NCI-H2081 treated with DMSO at 0.1 percent for 48 hours (cell line): ENCODE results near the gene FAM171A2.
"Not testable (repeated sequence)": the region's sequence is repeated elsewhere in the genome, so short reads cannot be mapped to it uniquely, and the experiment has no call there.

ENCODE experiments used
- DNase-seq: peaks from one replicate; lab custom pipeline; 2025; lab: John Stamatoyannopoulos, UW

The FAM171A2 gene

DNA sequence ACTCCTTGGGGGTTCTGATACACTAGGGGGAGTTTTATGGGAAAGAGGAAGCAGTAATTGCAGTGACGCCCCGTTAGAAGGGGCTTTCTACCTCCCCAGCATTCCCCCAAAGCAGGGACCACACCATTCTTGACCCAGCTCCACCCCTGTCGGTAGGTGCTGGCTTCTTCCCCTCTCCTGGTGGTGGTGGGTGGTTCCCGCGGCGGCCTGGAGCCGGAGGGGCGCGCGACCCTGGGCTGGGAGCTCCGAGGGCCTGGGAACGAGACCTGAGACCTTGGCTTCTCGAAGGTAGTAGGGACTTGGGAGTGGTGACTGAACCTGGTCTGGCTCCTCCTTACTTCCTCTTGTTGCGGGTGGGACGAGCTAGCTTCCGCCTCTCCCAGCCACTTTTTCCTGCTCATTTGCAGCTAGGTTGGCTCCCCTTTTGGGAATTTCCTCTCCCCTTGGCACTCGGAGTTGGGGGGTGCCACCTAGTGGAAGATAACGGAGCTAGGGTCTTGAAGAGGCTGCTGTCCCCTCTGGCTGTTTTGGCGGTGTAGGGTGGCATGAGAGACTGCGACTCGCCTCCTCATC is 18.1 kb downstream of the FAM171A2 start:
- no peak for DNase-seq

DNA sequence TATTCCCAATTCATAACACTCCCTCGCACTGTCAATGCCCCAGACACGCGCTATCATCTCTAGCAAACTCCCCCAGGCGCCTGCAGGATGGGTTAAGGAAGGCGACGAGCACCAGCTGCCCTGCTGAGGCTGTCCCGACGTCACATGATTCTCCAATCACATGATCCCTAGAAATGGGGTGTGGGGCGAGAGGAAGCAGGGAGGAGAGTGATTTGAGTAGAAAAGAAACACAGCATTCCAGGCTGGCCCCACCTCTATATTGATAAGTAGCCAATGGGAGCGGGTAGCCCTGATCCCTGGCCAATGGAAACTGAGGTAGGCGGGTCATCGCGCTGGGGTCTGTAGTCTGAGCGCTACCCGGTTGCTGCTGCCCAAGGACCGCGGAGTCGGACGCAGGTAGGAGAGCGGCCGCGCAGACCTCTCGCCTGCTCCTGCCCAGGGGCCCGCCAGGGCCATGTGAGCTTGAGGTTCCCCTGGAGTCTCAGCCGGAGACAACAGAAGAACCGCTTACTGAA is 18.7 kb downstream of the FAM171A2 start, which contains the start of gene GRN:
Gene GRN, plus strand, starts transcription at position 364 of the 515 bp plus-strand sequence. CDS start 3,863 bp downstream, outside the sequence.
- DNase-seq, result peak; percentile 99

DNA sequence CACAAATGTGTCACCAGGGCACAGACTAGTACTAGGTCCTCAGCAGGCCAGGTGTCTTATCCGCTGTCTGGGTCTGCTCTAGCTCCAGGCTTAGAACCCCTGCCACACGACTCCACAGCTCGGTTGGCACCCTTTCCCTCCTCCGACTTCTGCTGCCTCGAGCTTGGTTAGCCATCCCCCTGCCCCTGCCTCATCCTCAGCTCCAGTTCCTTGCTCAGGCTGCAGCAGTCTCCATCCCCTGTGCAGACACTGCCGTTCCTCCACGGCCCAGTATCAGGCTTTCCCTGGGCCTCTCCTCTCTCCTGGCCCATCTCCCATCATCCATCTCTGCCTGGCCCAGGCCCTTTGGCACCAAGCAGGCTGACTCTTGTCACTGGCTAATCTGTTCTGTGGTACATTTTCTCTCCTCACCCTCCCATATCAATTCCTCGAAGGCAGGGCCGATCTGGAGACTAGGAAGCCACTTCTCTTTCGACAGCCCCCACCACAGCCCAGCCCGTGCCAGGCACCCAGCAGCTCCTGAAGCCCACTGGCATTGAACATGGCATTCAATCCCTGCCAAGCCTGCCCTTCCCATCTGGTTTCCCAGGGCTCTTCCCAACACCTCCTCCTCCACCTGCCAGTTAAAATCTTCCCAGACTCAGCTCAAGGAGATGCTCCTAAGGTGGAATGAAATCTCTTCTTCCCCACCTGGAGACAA is 20.0 kb downstream of the FAM171A2 start:
- no peak for DNase-seq

DNA sequence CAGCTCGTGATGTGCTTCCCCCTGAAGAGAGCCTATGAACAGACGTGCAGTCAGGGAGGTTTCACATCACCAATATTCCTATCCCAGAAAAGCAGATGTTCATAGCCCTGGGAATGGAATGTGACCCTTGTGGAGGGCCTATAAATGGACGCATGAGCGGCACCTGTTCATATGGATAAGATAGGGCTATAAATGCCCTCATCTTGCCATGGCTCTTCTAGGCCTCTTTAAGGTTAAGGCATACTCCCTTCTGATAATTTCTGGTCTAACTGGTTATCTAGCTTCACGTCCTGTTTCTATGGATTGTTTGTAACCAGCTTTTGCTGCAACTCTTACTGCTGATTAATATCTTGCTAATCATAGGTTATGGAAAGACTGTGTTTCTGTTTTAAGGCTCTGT is 23.1 kb downstream of the FAM171A2 start:
- not testable (repeated sequence) for DNase-seq

DNA sequence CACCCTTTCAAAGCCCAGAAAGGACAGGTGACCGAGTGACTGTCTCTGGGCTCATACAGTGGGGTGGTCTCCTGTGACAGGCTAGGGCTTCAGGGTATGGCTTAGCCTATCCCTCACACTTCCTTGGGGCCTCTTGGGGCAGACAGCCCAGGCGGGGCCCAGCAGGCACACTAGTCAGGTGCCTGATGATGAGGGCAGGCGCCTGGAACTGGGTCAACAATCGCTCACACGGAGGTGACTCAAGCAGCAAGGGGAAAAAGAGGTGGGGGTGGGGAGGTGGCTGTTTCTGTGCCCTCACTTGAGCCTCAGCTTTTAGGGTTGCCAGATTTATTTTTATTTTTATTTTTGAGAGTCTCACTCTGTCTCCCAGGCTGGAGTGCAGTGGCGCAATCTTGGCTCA is 25.0 kb downstream of the FAM171A2 start:
- DNase-seq, result no peak

DNA sequence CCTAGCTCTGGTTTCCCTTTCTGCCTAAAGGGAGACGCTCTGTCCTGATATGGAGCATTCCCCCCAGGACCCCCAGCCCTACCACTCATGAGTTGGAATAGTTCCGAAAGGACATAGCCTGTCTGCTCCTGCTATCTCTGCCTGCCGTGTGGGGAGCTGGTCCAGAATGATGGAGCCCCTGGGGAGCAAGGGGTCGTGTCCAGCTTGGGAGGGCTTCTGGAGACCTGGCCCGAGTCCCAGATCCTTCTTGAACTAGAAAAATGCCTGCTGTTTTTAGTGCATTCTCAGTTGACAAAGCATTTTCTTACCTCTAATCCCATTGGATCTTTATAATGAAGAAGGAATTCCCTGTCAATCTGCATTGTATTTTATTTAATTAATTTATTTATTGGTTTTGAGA is 27.7 kb downstream of the FAM171A2 start:
- no peak for DNase-seq

DNA sequence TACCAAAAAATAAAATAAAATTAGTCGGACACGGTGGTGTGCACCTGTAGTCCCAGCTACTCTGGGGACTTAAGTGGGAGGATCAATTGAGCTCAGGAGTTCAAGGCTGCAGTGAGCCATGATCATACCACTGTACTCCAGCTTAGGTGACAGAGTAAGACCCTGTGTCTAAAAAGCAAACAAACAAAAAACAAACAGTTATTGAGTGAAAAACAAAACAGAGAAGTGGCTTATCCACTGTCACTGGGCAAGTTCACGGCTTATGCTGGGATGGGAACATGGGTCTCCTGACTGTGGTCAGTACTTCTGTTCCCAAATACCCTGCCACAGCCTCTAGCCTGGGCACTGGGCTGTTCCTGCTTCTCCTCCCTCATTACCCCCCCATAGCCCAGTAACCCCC is 28.1 kb downstream of the FAM171A2 start:
- DNase-seq, result no peak

DNA sequence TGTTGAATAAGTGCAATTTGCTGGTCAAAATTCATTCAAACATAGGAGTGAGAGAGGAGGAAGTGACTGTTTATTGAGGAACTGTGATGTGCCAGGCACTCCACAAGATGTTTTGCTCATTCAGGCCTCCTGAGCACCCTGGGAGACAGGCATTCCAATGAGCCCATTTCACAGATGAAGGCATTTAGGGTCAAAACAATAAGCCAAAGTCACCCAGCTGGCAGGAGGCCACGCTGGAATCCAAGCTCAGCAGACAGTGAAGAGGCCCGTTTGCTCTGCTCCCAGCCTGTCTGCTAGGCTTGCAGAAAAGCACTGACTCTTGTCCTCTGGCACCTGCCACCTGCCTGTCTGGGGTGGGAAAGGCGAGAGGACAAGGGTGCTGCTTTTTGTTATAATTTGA is 28.9 kb downstream of the FAM171A2 start:
- no peak for DNase-seq

DNA sequence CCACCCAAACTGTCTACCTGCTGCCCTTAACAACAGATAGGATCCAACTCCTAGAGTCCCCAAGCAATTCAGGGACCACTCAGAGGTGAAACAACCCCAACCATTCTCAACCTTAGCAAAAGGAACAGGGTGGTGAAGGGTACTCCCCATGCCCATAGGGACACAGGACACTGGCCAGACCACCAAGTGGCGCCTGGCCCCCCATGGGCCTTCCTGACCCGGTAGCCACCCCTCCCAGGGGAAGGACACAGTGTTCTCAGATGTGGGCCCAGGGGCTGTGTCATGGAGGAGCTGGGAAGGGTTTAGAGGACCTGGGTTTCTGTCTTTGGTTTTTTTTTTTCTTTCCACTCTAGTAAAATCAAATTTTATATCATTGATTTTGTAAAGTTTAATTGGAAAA is 29.3 kb downstream of the FAM171A2 start:
- DNase-seq, result no peak

DNA sequence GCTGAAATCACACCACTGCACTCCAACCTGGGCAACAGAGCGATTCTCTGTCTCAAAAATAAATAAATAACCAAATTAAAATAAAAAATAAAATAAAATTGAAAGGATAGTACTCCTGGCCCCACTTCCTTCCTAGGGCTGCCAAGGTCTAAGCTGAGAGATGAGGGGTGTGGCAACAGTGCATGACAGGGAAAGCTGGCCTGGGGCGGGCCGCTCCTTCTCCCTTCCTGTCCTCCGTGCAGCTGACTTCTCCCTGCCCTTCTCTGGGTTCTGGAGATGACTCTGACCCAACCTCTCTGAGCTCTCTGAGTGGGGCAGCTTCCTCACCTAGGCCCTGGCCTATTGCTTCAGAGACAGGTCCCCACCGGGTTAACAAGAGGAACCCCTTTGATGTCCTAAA is 30.3 kb downstream of the FAM171A2 start:
- no peak for DNase-seq

DNA sequence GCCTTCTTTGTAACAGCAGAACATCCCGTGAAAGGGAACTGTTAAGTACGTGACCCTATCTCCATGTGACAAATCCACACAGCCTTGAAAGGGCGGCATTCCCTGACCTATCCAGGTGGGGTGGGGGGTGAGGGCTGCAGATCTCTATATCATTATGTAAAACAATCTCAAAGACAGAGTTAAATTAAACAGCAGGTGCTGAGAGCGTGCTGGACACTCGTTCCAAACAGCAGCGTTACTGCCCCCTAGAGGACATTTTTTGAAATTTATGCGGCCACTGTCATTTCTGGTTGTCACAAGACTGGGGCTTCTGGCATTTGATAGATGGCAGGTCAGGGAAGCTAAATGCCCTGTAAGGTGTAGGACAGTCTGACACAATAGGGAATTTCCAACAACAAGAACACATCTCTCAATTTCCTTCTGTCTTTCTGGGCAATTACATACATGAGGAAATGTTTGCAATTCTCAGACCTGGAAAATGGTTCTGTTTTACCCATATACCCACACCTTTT is 32.3 kb downstream of the FAM171A2 start:
- DNase-seq, result peak; percentile 64

DNA sequence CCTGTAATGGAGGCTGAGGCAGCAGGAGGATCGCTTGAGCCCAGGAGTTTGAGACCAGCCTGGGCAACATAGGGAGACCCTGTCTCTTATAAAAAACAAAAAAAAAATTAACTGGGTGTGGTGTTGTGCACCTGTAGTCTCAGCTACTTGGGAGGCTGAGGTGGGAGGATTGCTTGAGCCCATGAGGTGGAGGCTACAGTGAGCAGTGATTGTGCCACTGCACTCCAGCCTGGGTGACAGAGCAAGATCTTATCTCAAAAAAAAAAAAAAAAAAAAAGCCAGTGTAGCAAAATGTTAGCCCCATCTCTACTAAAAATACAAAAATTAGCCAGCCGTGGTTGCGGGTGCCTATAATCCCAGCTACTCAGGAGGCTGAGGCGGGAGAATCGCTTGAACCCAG is 33.4 kb downstream of the FAM171A2 start:
- not testable (repeated sequence) for DNase-seq

DNA sequence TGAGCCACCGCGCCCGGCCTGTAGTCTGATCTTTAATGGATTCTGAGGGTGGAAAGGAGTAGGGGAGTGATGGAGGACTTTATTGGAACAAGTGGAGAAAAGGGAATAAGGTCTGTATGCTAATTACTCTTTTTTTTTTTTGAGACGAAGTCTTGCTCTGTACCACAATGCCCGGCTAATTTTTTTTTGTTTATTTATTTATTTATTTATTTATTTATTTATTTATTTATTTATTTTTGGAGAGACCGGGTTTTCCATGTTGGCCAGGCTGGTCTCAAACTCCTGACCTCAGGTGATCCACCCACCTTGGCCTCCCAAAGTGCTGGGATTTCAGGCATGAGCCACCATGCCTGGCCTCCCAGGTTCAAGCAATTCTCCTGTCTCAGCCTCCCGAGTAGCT is 34.1 kb downstream of the FAM171A2 start:
- DNase-seq, result not testable (repeated sequence)

DNA sequence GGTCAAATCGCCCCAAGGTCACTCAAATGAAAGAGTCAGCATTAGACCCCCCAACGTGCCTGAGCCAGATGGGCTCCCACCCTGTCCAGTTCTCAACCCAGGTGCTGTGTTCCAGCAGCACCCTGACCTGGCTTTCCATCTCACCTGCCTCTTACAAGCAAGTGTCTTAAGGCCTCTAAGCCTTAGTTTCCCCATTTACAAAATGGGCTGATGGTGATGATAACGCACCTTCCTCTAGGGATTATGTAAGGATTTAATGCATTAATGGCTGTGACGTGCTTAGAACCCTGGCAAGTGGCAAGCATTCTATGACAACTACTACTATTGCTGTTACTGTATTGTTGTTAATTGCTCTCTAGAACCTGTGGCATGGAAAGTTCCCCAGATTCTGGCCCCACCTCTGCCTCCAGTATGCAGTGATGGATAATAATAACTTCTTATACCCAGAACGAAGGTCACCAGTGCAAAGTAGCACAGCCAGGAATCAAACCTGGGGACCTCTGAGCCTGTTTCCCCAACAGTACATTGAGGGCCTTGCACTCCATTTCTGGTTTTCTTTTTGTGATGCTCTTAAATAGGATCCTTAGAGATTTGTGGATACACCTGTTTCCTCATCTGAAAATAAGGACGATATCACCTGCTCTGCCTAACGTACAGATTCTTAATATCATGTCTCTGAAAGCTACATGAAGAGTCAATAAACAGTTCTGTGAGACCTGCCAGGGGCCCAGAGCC is 35.8 kb downstream of the FAM171A2 start:
- DNase-seq, result no peak

DNA sequence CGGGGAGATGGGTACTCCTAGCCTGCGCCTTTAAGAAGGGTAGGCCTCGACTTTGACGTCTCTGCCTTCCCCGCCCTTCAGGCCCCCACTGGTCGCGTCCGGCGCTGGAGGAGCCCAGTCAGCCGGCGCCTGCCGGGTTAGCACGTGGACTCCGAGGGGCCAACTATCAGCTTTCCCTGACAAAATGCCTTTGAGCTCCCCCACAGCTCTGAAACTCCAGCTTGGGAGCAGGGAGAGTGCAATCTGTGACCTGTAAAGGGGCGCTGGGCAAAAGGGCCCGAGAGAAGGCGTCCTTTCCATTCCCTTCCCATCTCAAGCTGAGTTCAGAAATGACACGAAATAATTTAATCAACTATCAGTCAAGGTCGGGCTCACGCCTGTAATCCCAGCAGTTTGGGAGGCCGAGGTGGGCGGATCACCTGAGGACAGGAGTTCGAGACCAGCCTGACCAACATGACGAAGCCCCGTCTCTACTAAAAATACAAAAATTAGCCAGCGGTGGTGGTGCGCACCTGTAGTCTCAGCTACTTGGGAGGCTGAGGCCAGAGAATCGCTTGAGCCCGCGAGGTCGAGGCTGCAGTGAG is 36.7 kb downstream of the FAM171A2 start:
- peak; percentile 92 for DNase-seq

DNA sequence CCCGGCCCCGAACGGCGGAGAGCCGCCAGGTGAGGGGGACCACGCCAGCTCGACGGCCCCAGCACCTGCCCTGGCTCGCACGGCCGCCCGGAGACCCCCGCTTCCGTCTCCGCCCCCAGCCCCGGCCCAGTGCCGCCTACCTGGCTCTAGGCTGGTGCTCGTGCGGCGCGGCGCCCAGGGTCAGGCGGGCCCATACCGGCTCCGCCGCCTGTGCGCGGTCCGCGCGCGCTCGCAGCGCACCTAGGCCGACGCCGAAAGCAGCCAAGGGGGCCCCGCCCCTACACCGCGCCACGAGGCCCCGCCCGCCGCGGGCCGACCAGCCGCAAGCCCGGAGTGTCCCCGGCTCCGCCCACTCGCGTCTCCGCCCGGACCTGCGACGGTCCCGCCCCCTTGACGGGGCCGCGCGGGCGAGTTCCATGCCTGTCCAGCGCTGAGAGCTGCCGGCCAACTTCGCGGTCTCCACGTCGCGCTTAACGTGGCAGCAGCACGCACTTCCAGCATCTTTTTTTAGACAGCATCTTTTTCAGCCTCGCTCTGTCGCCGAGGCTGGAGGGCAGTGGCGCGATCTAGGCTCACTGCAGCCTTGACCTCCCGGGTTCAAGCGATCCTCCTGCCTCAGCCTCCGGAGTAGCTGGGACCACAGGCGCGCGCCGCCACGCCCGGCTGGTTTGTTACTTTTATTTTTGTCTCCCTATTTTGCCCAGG is 38.9 kb downstream of the FAM171A2 start, which contains the start of gene SLC25A39:
Gene SLC25A39, minus strand, starts transcription at position 253 of the 705 bp plus-strand sequence. CDS start 1,261 bp downstream, outside the sequence.
- DNase-seq, result peak; percentile 53

DNA sequence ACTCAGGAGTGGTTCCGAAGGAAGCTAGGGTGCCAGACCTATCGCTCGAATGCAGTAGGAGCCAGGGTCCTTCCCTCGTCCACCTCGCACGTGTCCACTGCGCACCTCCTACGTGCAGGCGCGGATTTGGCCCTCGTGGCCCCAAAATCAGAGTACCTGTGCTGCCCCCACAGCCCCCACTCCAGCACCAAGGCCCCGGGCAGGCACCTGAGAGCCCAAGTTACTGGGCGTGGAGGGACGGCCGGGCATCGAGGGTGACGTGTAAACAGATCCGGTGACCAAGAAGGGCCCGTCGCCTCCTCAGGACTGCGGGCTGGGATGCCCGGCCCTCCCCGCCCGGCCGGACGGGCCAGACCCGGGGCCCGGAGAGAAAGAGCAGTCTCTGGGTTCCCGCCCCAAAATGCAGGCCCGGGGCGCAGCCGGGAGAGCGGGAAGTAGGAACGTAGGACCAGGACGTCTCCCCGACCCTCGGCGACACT is 39.5 kb downstream of the FAM171A2 start:
- DNase-seq, result no peak

DNA sequence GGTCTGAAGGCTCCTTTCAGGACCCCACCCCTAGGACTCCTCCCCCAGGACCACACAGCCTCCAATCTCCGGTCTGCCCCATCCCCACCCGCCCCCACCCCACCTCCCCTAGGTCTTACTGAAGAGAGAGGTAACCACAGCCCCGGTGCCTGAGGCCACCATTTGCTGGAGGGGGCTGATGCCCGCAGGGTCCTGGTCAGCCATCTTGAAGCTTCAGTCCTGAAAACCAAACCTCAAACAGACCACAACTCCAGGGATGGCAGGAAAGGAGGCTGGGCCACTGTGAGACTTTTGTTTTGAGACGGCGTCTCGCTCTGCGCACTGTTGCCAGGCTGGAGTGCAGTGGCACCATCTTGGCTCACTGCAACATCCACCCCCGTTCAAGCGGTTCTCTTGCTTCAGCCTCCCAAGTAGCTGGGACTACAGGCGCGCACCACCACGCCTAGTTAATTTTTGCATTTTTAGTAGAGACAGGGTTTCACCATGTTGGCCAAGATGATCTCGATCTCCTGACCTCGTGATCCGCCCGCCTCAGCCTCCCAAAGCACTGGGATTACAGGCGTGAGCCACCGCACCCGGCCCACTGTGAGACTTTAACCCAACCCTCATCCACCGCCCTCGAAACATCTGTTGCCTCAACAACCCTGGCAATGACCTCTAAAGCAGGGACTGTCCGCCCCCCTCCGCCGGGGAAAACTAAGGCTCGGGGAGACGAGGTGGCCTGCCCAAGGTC is 40.1 kb downstream of the FAM171A2 start:
- DNase-seq, result no peak

DNA sequence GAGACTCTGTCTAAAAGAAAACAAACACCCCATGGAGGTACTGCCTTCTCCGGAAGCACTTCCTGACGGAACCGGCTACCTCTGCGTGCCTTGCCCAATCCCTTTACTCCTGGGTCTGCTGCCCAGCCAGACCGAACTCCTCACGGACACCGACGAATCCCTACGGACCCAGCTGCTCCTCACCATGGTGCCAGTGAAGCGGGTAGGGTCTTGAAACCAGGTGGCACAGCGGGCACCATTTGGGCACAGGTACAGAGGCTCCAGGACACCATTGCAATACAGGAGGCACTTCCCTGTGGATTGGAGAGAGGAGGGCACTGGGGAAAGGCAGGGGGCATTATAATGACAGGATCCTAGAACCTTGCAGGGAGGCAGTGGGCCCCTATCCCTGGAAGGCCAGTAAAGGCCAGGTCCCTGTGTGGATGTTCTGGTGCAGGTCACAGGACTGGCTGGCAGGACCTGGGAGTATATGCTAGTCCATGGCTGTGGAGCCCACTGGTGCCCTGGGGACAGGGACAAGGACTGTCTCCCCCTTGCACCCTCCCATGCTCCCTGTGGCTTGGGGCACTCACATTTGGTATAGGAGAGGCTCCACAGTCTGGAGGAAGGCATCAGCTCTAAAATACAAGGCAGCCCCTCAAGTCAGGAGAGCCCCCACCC is 41.3 kb downstream of the FAM171A2 start:
- no peak for DNase-seq
